KBM-7 (cell line): ENCODE results near the gene CELSR1.
"Not testable (repeated sequence)": the region's sequence is repeated elsewhere in the genome, so short reads cannot be mapped to it uniquely, and the experiment has no call there.

Experiments
- DNase-seq: peaks from one replicate; pipeline ENCODE4 v3.0.0-alpha.2; 2015
- in situ Hi-C: fragments of 300-500 bp; cut with MboI; formaldehyde crosslinking; loops from 2 replicates; pipeline ENCODE4 v1.14.3; 2020; ENCODE audit warnings: low sequenced_read_pairs, low pct_unique_long_range_greater_than_20kb, mixed read lengths

CELSR1 gene

GRCh38 chr22:46419754-46420571, 117.5 kb downstream of the CELSR1 start:
- no peak for DNase-seq
- in situ Hi-C loops: no loop called here

GRCh38 chr22:46418827-46419226, 118.6 kb downstream of the CELSR1 start:
- no peak for DNase-seq
- in situ Hi-C loops: no loop called here

GRCh38 chr22:46417769-46418168, 119.7 kb downstream of the CELSR1 start:
- in situ Hi-C loops: no loop called here

GRCh38 chr22:46416891-46417580, 120.4 kb downstream of the CELSR1 start:
- no peak for DNase-seq
- in situ Hi-C loops: no loop called here

More at GRCh38 chr22:46417769-46418168, 119.7 kb downstream of the CELSR1 start:
- no peak for DNase-seq

- in situ Hi-C loops: no loop called here
- DNase-seq: no peak
Observed at GRCh38 chr22:46416520-46416871, 120.9 kb downstream of the CELSR1 start.

- in situ Hi-C loops: no loop called here
- no peak for DNase-seq
Observed at GRCh38 chr22:46415776-46416519, 121.5 kb downstream of the CELSR1 start.

GRCh38 chr22:46414704-46415103, 122.7 kb downstream of the CELSR1 start:
- in situ Hi-C loops: no loop called here
- DNase-seq: no peak

GRCh38 chr22:46413725-46414379, 123.6 kb downstream of the CELSR1 start:
- DNase-seq: no peak
- in situ Hi-C loops: no loop called here

GRCh38 chr22:46411347-46411746, 126.1 kb downstream of the CELSR1 start:
- no peak for DNase-seq
- in situ Hi-C loops: no loop called here

GRCh38 chr22:46410291-46410808, 127.1 kb downstream of the CELSR1 start:
- DNase-seq: no peak
- in situ Hi-C loops: no loop called here

GRCh38 chr22:46409631-46410210, 127.7 kb downstream of the CELSR1 start:
- in situ Hi-C loops: no loop called here
- no peak for DNase-seq

- in situ Hi-C loops: no loop called here
- DNase-seq: no peak
Observed at GRCh38 chr22:46408568-46409506, 128.6 kb downstream of the CELSR1 start.

- no peak for DNase-seq
- in situ Hi-C loops: no loop called here
Observed at GRCh38 chr22:46407748-46408147, 129.7 kb downstream of the CELSR1 start.

GRCh38 chr22:46406791-46407190, 130.6 kb downstream of the CELSR1 start:
- in situ Hi-C loops: no loop called here
- DNase-seq: no peak

GRCh38 chr22:46406349-46406748, 131.1 kb downstream of the CELSR1 start:
- in situ Hi-C loops: no loop called here
- DNase-seq: no peak

GRCh38 chr22:46405901-46406300, 131.5 kb downstream of the CELSR1 start:
- DNase-seq: no peak
- in situ Hi-C loops: no loop called here

GRCh38 chr22:46403880-46404279, 133.5 kb downstream of the CELSR1 start:
- in situ Hi-C loops, DNase-seq: not testable (repeated sequence)

GRCh38 chr22:46402505-46402904, 134.9 kb downstream of the CELSR1 start:
- no peak for DNase-seq
- in situ Hi-C loops: no loop called here
